ENCODE results near the gene RAB29. TPM values are rescaled to one million over a fixed set of nuclear protein-coding genes. Genes with fewer than 3 reads are reported as not detected.

RAB29 gene
- total and polyA plus RNA-seq, 9 of the 15 experiments (the other 6 are each of a cell fraction or from before 2014, with no cell fraction given) = 6.3 to 17.6 (median 8.0) TPM

- TF ChIP-seq ZNF445 (CRISPR knock-in tag; IDR thresholded peaks at IDR 0.05; ENCODE audit: low read depth) = no peak
- TF ChIP-seq ETV5 (CRISPR knock-in tag; IDR thresholded peaks at IDR 0.05; ENCODE audit: low read depth) = no peak
- peak; percentile 78 for TF ChIP-seq NCOA6 (IDR thresholded peaks at IDR 0.05)
- TF ChIP-seq ZNF699 (CRISPR knock-in tag; IDR thresholded peaks at IDR 0.05; ENCODE audit: insufficient replicate concordance) = no peak
- no peak for TF ChIP-seq XRCC4 (IDR thresholded peaks at IDR 0.05; ENCODE audit: extremely low read depth, insufficient read depth, insufficient read length)
- no peak for TF ChIP-seq ZNF57 (CRISPR knock-in tag; IDR thresholded peaks at IDR 0.05)
- no peak for TF ChIP-seq SRSF7 (optimal IDR thresholded peaks at IDR 0.05; ENCODE audit: low read depth, low read length)
- no peak for TF ChIP-seq ZNF23 (CRISPR knock-in tag; IDR thresholded peaks at IDR 0.05)
- no peak for TF ChIP-seq HNRNPH1 (optimal IDR thresholded peaks at IDR 0.05; ENCODE audit: low read depth, low read length)
- TF ChIP-seq ZNF395 (CRISPR knock-in tag; IDR thresholded peaks at IDR 0.05) = peak; percentile 68; the same call in 1 of the 2 replicates
- TF ChIP-seq FOXP4 (CRISPR knock-in tag; IDR thresholded peaks at IDR 0.05; ENCODE audit: borderline replicate concordance) = no peak
- no peak for TF ChIP-seq ZNF764 (CRISPR knock-in tag; IDR thresholded peaks at IDR 0.05; ENCODE audit: low read depth)
- TF ChIP-seq FOXP1 (CRISPR knock-in tag; IDR thresholded peaks at IDR 0.05) = 0 out of 2 replicates have a peak, but pooled peaks have one; percentile 72
- TF ChIP-seq USF2 (CRISPR knock-in tag; IDR thresholded peaks at IDR 0.05) = peak; percentile 97
- no peak for TF ChIP-seq SRSF1 (IDR thresholded peaks at IDR 0.05; ENCODE audit: low read depth, low read length)
- no peak for TF ChIP-seq PHB2 (IDR thresholded peaks at IDR 0.05; ENCODE audit: low read depth)
- no peak for TF ChIP-seq ZNF311 (CRISPR knock-in tag; IDR thresholded peaks at IDR 0.05)
- TF ChIP-seq ILF3 (IDR thresholded peaks at IDR 0.05; ENCODE audit: borderline replicate concordance) = no peak
- TF ChIP-seq TSHZ1 (CRISPR knock-in tag; IDR thresholded peaks at IDR 0.05) = no peak
Observed at GRCh38 chr1:205775015-205775716, at the start of gene RAB29 (continued).

Measured in K562 (cell line).